ENCODE measurements around the gene NSUN6. TPM values are rescaled to one million over a fixed set of nuclear protein-coding genes. Genes with fewer than 3 reads are reported as not detected.

Gene NSUN6
- polyA plus RNA-seq, 1 donor (not counting 4 experiments of a cell fraction or from before 2014, with no cell fraction given), result 9.8 TPM

DNA sequence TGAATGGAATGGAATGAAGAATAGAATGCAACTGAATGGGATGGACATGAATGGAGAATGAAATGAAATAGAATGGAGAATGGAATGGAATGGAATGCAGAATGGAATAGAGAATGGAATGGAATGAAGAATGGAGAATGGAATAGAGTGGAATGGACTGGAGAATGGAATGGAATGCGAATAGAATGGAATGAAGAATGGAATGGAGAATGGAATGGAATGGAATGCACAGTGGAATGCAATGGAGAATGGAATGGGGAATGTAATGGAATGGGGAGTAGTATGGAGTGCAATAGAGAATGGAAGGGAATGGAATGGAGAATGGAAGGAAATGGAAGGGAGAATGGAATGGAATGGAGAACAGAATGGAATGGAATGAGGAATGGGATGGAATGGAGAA is 93.4 kb downstream of the NSUN6 start:
- Histone ChIP-seq H3K9me1 (ENCODE audit: control insufficient read depth, extremely low read depth, insufficient read depth, low read length) (no peaks in the 10 kb centered on the region), H3K4me3 (ENCODE audit: control insufficient read depth in 2 of 3, extremely low read depth in 1 of 3, insufficient read depth in 2 of 3, low read depth in 1 of 3, low read length in 3 of 3) (no peak overlapping the region), H3K79me2 (ENCODE audit: control insufficient read depth, insufficient read depth, low read length) (no peaks in the 10 kb centered on the region), H3K4me2 (ENCODE audit: control insufficient read depth, extremely low read depth, insufficient read depth, low read depth, low read length) (no peak overlapping the region), H3K4me1 (ENCODE audit: control insufficient read depth, extremely low read depth, insufficient read depth, low read length) (no peaks in the 10 kb centered on the region), H3K27ac (ENCODE audit: control insufficient read depth, insufficient read depth, low read length) (no peak overlapping the region), H3K27me3 (ENCODE audit: control insufficient read depth, extremely low read depth, insufficient read depth, low read length) (no peaks in the 10 kb centered on the region), H4K20me1 (ENCODE audit: control insufficient read depth, extremely low read depth, insufficient read depth, low read length) (no peaks in the 10 kb centered on the region), H3K36me3 (ENCODE audit: control insufficient read depth in 2 of 2, extremely low read depth in 1 of 2, insufficient read depth in 2 of 2, low read length in 2 of 2) (peaks cover 0 to 6% of the 10 kb centered on the region in 2 experiments), H2AFZ (ENCODE audit: control insufficient read depth, low read length) (no peak overlapping the region), H3K9me3 (ENCODE audit: control insufficient read depth, low read depth, low read length) (peaks cover 2% of the 10 kb centered on the region), H3K9ac (ENCODE audit: control insufficient read depth, extremely low read depth, insufficient read depth, low read length) (no peak overlapping the region)
- no peak for DNase-seq (ENCODE audit: low read depth, low spot score)
- FAIRE-seq, result no peak
- dilution Hi-C loops (cut with MboI; ENCODE audit: extremely low pct_ligation_motif_present, low sequenced_read_pairs), result no loop called here
- TF ChIP-seq, protein P1, sequence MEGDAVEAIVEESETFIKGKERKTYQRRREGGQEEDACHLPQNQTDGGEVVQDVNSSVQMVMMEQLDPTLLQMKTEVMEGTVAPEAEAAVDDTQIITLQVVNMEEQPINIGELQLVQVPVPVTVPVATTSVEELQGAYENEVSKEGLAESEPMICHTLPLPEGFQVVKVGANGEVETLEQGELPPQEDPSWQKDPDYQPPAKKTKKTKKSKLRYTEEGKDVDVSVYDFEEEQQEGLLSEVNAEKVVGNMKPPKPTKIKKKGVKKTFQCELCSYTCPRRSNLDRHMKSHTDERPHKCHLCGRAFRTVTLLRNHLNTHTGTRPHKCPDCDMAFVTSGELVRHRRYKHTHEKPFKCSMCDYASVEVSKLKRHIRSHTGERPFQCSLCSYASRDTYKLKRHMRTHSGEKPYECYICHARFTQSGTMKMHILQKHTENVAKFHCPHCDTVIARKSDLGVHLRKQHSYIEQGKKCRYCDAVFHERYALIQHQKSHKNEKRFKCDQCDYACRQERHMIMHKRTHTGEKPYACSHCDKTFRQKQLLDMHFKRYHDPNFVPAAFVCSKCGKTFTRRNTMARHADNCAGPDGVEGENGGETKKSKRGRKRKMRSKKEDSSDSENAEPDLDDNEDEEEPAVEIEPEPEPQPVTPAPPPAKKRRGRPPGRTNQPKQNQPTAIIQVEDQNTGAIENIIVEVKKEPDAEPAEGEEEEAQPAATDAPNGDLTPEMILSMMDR (optimal IDR thresholded peaks at IDR 0.05 in 1 of 3, IDR thresholded peaks at IDR 0.05 in 1 of 3, conservative IDR thresholded peaks at IDR 0.05 in 1 of 3; ENCODE audit: extremely low read depth in 1 of 3, insufficient read depth in 2 of 3, low read length in 3 of 3), result no peak
- no peak for TF ChIP-seq EZH2 (IDR thresholded peaks at IDR 0.05; ENCODE audit: low read length)

DNA sequence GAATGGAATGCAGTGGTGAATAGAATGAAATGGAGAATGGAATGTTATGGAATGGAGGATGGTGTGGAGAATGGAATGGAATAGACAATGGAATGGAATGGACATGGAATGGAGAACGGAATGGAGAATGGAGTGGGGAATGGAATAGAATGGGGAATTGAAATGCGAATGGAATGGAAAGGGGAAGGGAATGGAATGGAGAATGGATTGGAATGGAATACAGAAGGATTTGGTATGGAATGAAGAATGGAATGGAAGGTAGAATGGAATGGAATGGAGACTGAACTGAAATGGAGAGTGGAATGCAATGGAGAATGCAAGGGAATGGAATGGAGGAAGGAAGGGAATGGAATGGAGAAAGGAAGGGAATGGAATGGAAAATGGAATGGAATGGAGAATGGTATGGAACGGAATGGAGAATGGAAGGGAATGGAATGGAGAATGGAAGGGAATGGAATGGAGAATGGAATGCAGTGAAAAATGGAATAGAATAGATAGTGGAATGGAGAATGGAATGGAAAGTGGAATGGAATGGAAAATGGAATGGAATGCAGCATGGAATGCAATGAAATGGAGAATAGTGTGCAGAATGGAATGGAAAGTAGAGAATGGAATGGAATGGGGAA is 94.8 kb downstream of the NSUN6 start:
- Histone ChIP-seq H3K9me3 (ENCODE audit: control insufficient read depth, low read depth, low read length) (peaks cover 2% of the 10 kb centered on the region), H3K9ac (ENCODE audit: control insufficient read depth, extremely low read depth, insufficient read depth, low read length) (no peak overlapping the region), H2AFZ (ENCODE audit: control insufficient read depth, low read length) (no peak overlapping the region), H3K9me1 (ENCODE audit: control insufficient read depth, extremely low read depth, insufficient read depth, low read length) (no peaks in the 10 kb centered on the region), H3K27me3 (ENCODE audit: control insufficient read depth, extremely low read depth, insufficient read depth, low read length) (no peaks in the 10 kb centered on the region), H3K4me2 (ENCODE audit: control insufficient read depth, extremely low read depth, insufficient read depth, low read depth, low read length) (no peak overlapping the region), H3K27ac (ENCODE audit: control insufficient read depth, insufficient read depth, low read length) (no peak overlapping the region), H3K4me1 (ENCODE audit: control insufficient read depth, extremely low read depth, insufficient read depth, low read length) (no peaks in the 10 kb centered on the region), H3K79me2 (ENCODE audit: control insufficient read depth, insufficient read depth, low read length) (no peaks in the 10 kb centered on the region), H3K4me3 (ENCODE audit: control insufficient read depth in 2 of 3, extremely low read depth in 1 of 3, insufficient read depth in 2 of 3, low read depth in 1 of 3, low read length in 3 of 3) (no peak overlapping the region), H4K20me1 (ENCODE audit: control insufficient read depth, extremely low read depth, insufficient read depth, low read length) (no peaks in the 10 kb centered on the region), H3K36me3 (ENCODE audit: control insufficient read depth in 2 of 2, extremely low read depth in 1 of 2, insufficient read depth in 2 of 2, low read length in 2 of 2) (peaks cover 0 to 6% of the 10 kb centered on the region in 2 experiments)
- TF ChIP-seq EZH2 (IDR thresholded peaks at IDR 0.05; ENCODE audit: low read length), result no peak
- TF ChIP-seq, protein P1 (optimal IDR thresholded peaks at IDR 0.05 in 1 of 3, IDR thresholded peaks at IDR 0.05 in 1 of 3, conservative IDR thresholded peaks at IDR 0.05 in 1 of 3; ENCODE audit: extremely low read depth in 1 of 3, insufficient read depth in 2 of 3, low read length in 3 of 3), result no peak
- dilution Hi-C loops (cut with MboI; ENCODE audit: extremely low pct_ligation_motif_present, low sequenced_read_pairs), result no loop called here
- no peak for FAIRE-seq
- DNase-seq (ENCODE audit: low read depth, low spot score), result no peak
